G401.6 (cell line): ENCODE data around the gene SCAF8.
"Not testable (repeated sequence)": the region's sequence is repeated elsewhere in the genome, so short reads cannot be mapped to it uniquely, and the experiment has no call there.

ENCODE experiments used
- FAIRE-seq: peaks from 2 replicates; lab custom pipeline; 2012; peaks lifted over from hg19 to GRCh38; lab: Jason Lieb, UNC

Gene SCAF8

GRCh38 chr6:154733626-154734382 is 588 bp downstream of the SCAF8 start:
- FAIRE-seq = peak; percentile 92

- no peak for FAIRE-seq
Measured at GRCh38 chr6:154736618-154737259, 3.5 kb downstream of the SCAF8 start.

- FAIRE-seq = no peak
Measured at GRCh38 chr6:154737424-154737823, 4.2 kb downstream of the SCAF8 start.

GRCh38 chr6:154738551-154738961 is 5.3 kb downstream of the SCAF8 start:
- no peak for FAIRE-seq

- FAIRE-seq = no peak
Measured at GRCh38 chr6:154740658-154741057, 7.4 kb downstream of the SCAF8 start.

GRCh38 chr6:154742891-154743290 is 9.7 kb downstream of the SCAF8 start:
- no peak for FAIRE-seq

- not testable (repeated sequence) for FAIRE-seq
Measured at GRCh38 chr6:154744029-154744745, 11.0 kb downstream of the SCAF8 start.

- FAIRE-seq = no peak
Measured at GRCh38 chr6:154745243-154745642, 12.0 kb downstream of the SCAF8 start.

- no peak for FAIRE-seq
Measured at GRCh38 chr6:154749341-154749740, 16.1 kb downstream of the SCAF8 start.

GRCh38 chr6:154751011-154751800 is 18.0 kb downstream of the SCAF8 start:
- no peak for FAIRE-seq

- no peak for FAIRE-seq
Measured at GRCh38 chr6:154752022-154752421, 18.8 kb downstream of the SCAF8 start.

GRCh38 chr6:154754152-154754551 is 20.9 kb downstream of the SCAF8 start:
- FAIRE-seq = no peak

GRCh38 chr6:154757352-154758050 is 24.3 kb downstream of the SCAF8 start:
- FAIRE-seq = no peak

- no peak for FAIRE-seq
Measured at GRCh38 chr6:154758125-154758524, 24.9 kb downstream of the SCAF8 start.

GRCh38 chr6:154763650-154764049 is 30.4 kb downstream of the SCAF8 start:
- no peak for FAIRE-seq

- FAIRE-seq = peak; percentile 60
Measured at GRCh38 chr6:154765273-154765672, 32.1 kb downstream of the SCAF8 start.

- no peak for FAIRE-seq
Measured at GRCh38 chr6:154766288-154766687, 33.1 kb downstream of the SCAF8 start.

GRCh38 chr6:154767003-154767723 is 33.9 kb downstream of the SCAF8 start:
- FAIRE-seq = no peak

GRCh38 chr6:154768280-154768679 is 35.1 kb downstream of the SCAF8 start:
- no peak for FAIRE-seq

- no peak for FAIRE-seq
Measured at GRCh38 chr6:154773610-154774089, 40.4 kb downstream of the SCAF8 start.

- FAIRE-seq = not testable (repeated sequence)
Measured at GRCh38 chr6:154779157-154779556, 45.9 kb downstream of the SCAF8 start.
